ENCODE data around the gene NMD3. TPM values are rescaled to one million over a fixed set of nuclear protein-coding genes. Genes with fewer than 3 reads are reported as not detected.

The NMD3 gene
- total and polyA plus RNA-seq, 11 donors, result 20.4 to 74.9 (median 54.8) TPM

DNA sequence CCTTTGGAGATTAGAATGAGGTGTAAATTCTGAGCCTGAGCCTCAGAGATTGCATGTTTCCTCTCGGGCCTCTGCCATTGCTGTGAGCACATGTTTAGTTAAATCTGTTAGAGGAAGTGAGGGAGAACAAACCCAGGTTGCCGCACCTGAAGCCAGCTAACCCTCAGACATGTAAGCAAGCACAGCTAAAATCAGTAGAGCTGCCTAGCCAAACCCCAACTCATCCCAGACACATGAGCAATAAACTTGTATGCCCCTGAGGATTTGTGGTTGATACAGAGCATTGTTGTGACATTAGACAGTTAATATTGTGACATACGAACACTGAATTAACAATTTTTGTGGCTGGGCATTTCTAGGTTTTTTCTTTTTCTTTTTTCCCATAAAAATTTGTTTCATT, 41.9 kb downstream of the NMD3 start:
- intact Hi-C loops (cut with DNase I), result no loop called here
- no peak overlapping the region for H3K4me3 ChIP-seq

DNA sequence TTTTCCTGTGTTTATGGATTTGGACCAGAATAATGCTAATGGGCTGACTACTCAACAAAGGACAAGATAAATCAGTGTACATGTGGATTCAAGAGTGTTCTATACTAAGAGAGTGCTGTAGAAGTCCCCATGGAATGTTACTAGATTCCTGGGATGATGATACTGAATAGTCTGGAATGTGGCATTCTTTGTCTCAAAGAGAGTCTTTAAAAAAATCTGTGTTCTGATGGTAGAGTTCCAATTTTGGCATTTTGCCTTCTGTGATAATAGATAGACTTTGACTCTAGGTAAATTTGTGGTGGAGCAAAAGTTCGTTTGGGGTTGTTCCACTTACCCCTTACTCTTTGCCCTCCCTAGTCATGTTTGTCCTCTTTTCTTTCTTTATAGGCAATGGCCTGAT, 43.7 kb downstream of the NMD3 start:
- Histone ChIP-seq H3K4me3 (no peak overlapping the region), H3K27me3 (no peaks in the 10 kb centered on the region), H3K9me3 (peaks cover 0 to 32% (median 1%) of the 10 kb centered on the region in 12 donors), H3K36me3 (peaks cover 0 to 15% (median 2%) of the 10 kb centered on the region in 9 donors), H3K4me1 (peaks cover 0 to 19% (median 7%) of the 10 kb centered on the region in 12 donors), H3K27ac (no peak overlapping the region)
- no peak for TF ChIP-seq POLR2A (IDR thresholded peaks at IDR 0.05)
- TF ChIP-seq, protein P1, sequence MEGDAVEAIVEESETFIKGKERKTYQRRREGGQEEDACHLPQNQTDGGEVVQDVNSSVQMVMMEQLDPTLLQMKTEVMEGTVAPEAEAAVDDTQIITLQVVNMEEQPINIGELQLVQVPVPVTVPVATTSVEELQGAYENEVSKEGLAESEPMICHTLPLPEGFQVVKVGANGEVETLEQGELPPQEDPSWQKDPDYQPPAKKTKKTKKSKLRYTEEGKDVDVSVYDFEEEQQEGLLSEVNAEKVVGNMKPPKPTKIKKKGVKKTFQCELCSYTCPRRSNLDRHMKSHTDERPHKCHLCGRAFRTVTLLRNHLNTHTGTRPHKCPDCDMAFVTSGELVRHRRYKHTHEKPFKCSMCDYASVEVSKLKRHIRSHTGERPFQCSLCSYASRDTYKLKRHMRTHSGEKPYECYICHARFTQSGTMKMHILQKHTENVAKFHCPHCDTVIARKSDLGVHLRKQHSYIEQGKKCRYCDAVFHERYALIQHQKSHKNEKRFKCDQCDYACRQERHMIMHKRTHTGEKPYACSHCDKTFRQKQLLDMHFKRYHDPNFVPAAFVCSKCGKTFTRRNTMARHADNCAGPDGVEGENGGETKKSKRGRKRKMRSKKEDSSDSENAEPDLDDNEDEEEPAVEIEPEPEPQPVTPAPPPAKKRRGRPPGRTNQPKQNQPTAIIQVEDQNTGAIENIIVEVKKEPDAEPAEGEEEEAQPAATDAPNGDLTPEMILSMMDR (IDR thresholded peaks at IDR 0.05), result no peak
- ATAC-seq (no peak), DNase-seq (no peak)
- WGBS, 4 donors, result 78 to 84% (median 82%) methylated on average over 1 of the region's 1 CpG
- intact Hi-C loops (cut with DNase I), result no loop called here

More for the DNA sequence above, 41.9 kb downstream of the NMD3 start:
- H3K27me3 ChIP-seq, result no peaks in the 10 kb centered on the region
- ATAC-seq (peak in 2 of 4 donors; percentile 37 to 47), DNase-seq (no peak)
- peaks cover 0 to 33% (median 1%) of the 10 kb centered on the region in 12 donors for H3K9me3 ChIP-seq
- H3K36me3 ChIP-seq, result peaks cover 0 to 23% (median 10%) of the 10 kb centered on the region in 9 donors
- no peak for TF ChIP-seq POLR2A (IDR thresholded peaks at IDR 0.05)
- TF ChIP-seq, protein P1 (IDR thresholded peaks at IDR 0.05), result no peak
- H3K27ac ChIP-seq, result no peak overlapping the region
- WGBS, 4 donors, result 67 to 73% (median 69%) methylated on average over 3 of the region's 3 CpGs
- H3K4me1 ChIP-seq, result peaks cover 0 to 19% (median 7%) of the 10 kb centered on the region in 12 donors

DNA sequence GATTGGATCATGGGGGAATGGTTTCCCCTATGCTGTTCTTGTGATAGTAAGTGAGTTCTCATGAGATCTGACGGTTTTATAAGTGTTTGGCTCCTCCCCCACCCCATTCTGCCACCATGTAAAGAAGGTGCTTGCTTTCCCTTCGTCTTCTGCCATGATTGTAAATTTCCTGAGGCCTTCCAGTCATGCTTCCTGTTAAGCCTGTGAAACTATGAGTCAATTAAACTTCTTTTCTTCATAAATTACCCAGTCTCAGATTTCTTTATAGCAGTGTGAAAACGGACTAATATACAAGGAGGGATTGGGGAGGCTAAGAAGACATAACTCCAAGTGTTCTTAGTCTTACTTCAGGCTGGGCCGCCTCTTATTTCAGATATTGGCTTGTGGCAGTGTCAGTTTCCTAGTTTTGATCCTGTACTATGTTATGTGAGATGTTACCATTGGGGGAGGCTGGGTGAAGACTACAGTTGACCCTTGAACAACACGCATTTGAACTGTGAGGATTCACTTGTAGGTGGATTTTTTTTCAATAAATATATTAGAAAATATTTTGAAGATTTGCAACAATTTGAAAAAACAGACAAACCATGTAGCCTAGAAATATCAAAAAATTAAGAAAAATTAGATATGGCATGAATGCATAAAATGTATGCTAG, 44.9 kb downstream of the NMD3 start:
- Histone ChIP-seq H3K4me1 (peaks cover 0 to 19% (median 7%) of the 10 kb centered on the region in 12 donors), H3K27me3 (no peaks in the 10 kb centered on the region), H3K27ac (no peak overlapping the region), H3K4me3 (no peak overlapping the region), H3K9me3 (peaks cover 0 to 20% (median 1%) of the 10 kb centered on the region in 12 donors), H3K36me3 (peaks cover 0 to 11% (median 4%) of the 10 kb centered on the region in 9 donors)
- no peak for TF ChIP-seq POLR2A (IDR thresholded peaks at IDR 0.05)
- TF ChIP-seq, protein P1 (IDR thresholded peaks at IDR 0.05), result no peak
- no peak for ATAC-seq
- intact Hi-C loops (cut with DNase I), result no loop called here
- no peak for DNase-seq
- 93 to 97% (median 96%) methylated on average over 5 of the region's 5 CpGs for WGBS, 4 donors

DNA sequence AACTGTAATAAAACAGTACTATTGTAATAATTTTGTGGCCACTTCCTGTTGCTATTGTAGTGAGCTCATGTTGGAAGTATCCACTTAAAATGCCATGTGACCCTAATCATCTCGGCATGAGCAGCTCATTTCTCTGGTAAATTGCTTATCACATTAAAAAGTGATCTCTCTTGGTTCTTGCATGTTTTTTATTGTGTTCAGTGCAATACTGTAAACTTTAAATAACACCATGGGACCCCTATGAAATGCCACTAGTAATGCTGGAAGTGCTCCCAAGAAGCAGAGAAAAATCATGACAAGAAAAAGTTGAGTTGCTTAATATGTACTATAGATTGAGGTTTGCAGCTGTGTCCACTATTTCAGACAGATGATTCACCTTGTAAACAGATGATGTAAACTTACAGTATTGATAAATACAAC, 45.6 kb downstream of the NMD3 start:
- ATAC-seq, result peak in 1 of 4 donors; percentile 39
- H3K9me3 ChIP-seq, result peaks cover 0 to 17% (median 0%) of the 10 kb centered on the region in 12 donors
- 0 to 6% (median 5%) methylated on average over 1 of the region's 1 CpG for WGBS, 4 donors
- DNase-seq, result no peak
- peaks cover 0 to 15% (median 4%) of the 10 kb centered on the region in 9 donors for H3K36me3 ChIP-seq
- TF ChIP-seq, protein P1 (IDR thresholded peaks at IDR 0.05), result no peak
- no peak for TF ChIP-seq POLR2A (IDR thresholded peaks at IDR 0.05)
- intact Hi-C loops (cut with DNase I), result no loop called here
- no peaks in the 10 kb centered on the region for H3K27me3 ChIP-seq
- no peak overlapping the region for H3K4me3 ChIP-seq
- H3K4me1 ChIP-seq, result peaks cover 0 to 19% (median 7%) of the 10 kb centered on the region in 12 donors
- no peak overlapping the region for H3K27ac ChIP-seq

Data from heart left ventricle (tissue), 16 donors.